Gastroesophageal sphincter (tissue), 4 donors: ENCODE results near the gene MYOM3. TPM values are rescaled to one million over a fixed set of nuclear protein-coding genes. Genes with fewer than 3 reads are reported as not detected.
"Not testable (repeated sequence)": the region's sequence is repeated elsewhere in the genome, so short reads cannot be mapped to it uniquely, and the experiment has no call there.

Experiments
- ATAC-seq: fragments of 150-250 bp; one replicate; pipeline ENCODE4 v1.9.1; 2016; ENCODE audit warnings: mild to moderate bottlenecking, moderate library complexity
- H3K27ac ChIP-seq, 4 donors: fragments of 200-600 bp; sonication (generic) in 3 of 4; 1 replicate in 3 of 4; 2 replicates in 1 of 4; pipeline ENCODE4 v1.5.1; 2016 to 2019
- H3K27me3 ChIP-seq: fragments of 200-600 bp; sonication (generic); one replicate; pipeline ENCODE4 v1.5.1; 2019
- H3K36me3 ChIP-seq, 2 donors: fragments of 200-600 bp; sonication (generic); one replicate each; pipeline ENCODE4 v1.5.1; 2019; ENCODE audit warnings: control low read depth in 1 of 2
- H3K4me1 ChIP-seq, 3 donors: fragments of 200-600 bp; sonication (generic); 1 replicate in 2 of 3; 2 replicates in 1 of 3; pipeline ENCODE4 v1.5.1; 2016 to 2019; ENCODE audit warnings: control low read depth in 2 of 3
- H3K4me3 ChIP-seq, 2 donors: fragments of 200-600 bp; sonication (generic); one replicate each; pipeline ENCODE4 v1.5.1; 2019; ENCODE audit warnings: mild to moderate bottlenecking in 1 of 2, moderate library complexity in 1 of 2
- H3K9me3 ChIP-seq, 3 donors: fragments of 200-600 bp; sonication (generic); one replicate each; pipeline ENCODE4 v1.5.1; 2017 to 2019; ENCODE audit warnings: control low read depth in 2 of 3
- CTCF ChIP-seq, 4 experiments: fragments of 200-600 bp in 2 of 4; fragments of 450-650 bp in 2 of 4; sonication (generic) in 1 of 4; IDR thresholded peaks; one replicate each; pipeline ENCODE4 v1.5.1; 2017 to 2019; ENCODE audit warnings: antibody characterized with exemption in 4 of 4, mild to moderate bottlenecking in 2 of 4, moderate library complexity in 2 of 4
- EP300 ChIP-seq: sonication (generic); formaldehyde crosslinking; IDR thresholded peaks from one replicate; pipeline ENCODE4 v1.6.1; 2017; ENCODE audit warnings: antibody characterized with exemption, mild to moderate bottlenecking
- POLR2A ChIP-seq, 2 donors: fragments of 450-650 bp; IDR thresholded peaks; one replicate each; pipeline ENCODE4 v1.6.1; 2017; ENCODE audit warnings: antibody characterized with exemption in 2 of 2, mild to moderate bottlenecking in 2 of 2, moderate library complexity in 1 of 2
- POLR2AphosphoS5 ChIP-seq: sonication (generic); formaldehyde crosslinking; IDR thresholded peaks from one replicate; pipeline ENCODE4 v1.6.1; 2017; ENCODE audit warnings: antibody characterized with exemption
- WGBS, 2 donors: methylation state at CpG; one replicate each; pipeline ENCODE4 v1.1.5; 2018; ENCODE audit warnings: low coverage in 1 of 2; 5-methylcytosine and 5-hydroxymethylcytosine counted together
- total RNA-seq, 4 donors: library from RNA; depleted of rRNA; stranded (reverse); fragments of >200 nt; gene quantifications; one replicate each; pipeline ENCODE4 v1.1.0, GENCODE V29; 2016

Gene MYOM3
- total RNA-seq, 4 donors from 2014 or later, result 0.31 to 2.4 TPM; not detected in 2

GRCh38 chr1:24052220-24052619 is 59.7 kb downstream of the MYOM3 start:
- H3K4me3 ChIP-seq, result no peak overlapping the region
- no peaks in the 10 kb centered on the region for H3K36me3 ChIP-seq
- peaks cover 0 to 16% (median 7%) of the 10 kb centered on the region in 3 donors for H3K4me1 ChIP-seq
- ATAC-seq, result no peak
- peak overlapping the region in 2 of 4 donors; percentile 20 to 49 for H3K27ac ChIP-seq
- TF ChIP-seq POLR2AphosphoS5 (no peak), EP300 (no peak), CTCF (IDR thresholded peaks at IDR 0.05) (no peak), POLR2A (IDR thresholded peaks at IDR 0.05) (no peak)
- H3K9me3 ChIP-seq, result no peaks in the 10 kb centered on the region
- WGBS, 2 donors, result 21 to 47% methylated on average over 2 to 3 of the region's 6 CpGs
- no peaks in the 10 kb centered on the region for H3K27me3 ChIP-seq

GRCh38 chr1:24051206-24051945 is 60.6 kb downstream of the MYOM3 start:
- ATAC-seq, result no peak
- H3K4me3 ChIP-seq, result no peak overlapping the region
- H3K9me3 ChIP-seq, result no peaks in the 10 kb centered on the region
- H3K36me3 ChIP-seq, result no peaks in the 10 kb centered on the region
- H3K27ac ChIP-seq, result peak overlapping the region in 1 of 4 donors; percentile 49
- no peaks in the 10 kb centered on the region for H3K27me3 ChIP-seq
- peaks cover 0 to 24% (median 15%) of the 10 kb centered on the region in 3 donors for H3K4me1 ChIP-seq
- 49 to 64% methylated on average over 5 to 7 of the region's 7 CpGs for WGBS, 2 donors
- TF ChIP-seq EP300 (no peak), POLR2AphosphoS5 (no peak), CTCF (IDR thresholded peaks at IDR 0.05) (no peak), POLR2A (IDR thresholded peaks at IDR 0.05) (no peak)

- TF ChIP-seq POLR2A (IDR thresholded peaks at IDR 0.05), result no peak
- TF ChIP-seq EP300, result no peak
- TF ChIP-seq POLR2AphosphoS5, result no peak
- TF ChIP-seq CTCF (IDR thresholded peaks at IDR 0.05), result no peak
- Histone ChIP-seq H3K36me3 (no peaks in the 10 kb centered on the region), H3K4me3 (no peak overlapping the region), H3K4me1 (peaks cover 0 to 34% (median 19%) of the 10 kb centered on the region in 3 donors), H3K9me3 (no peaks in the 10 kb centered on the region), H3K27me3 (no peaks in the 10 kb centered on the region), H3K27ac (no peak overlapping the region)
- WGBS, 2 donors, result 88 to 92% methylated on average over 6 to 7 of the region's 7 CpGs
- no peak for ATAC-seq
Measured at GRCh38 chr1:24049733-24050132, 62.2 kb downstream of the MYOM3 start.

GRCh38 chr1:24048894-24049293 is 63.0 kb downstream of the MYOM3 start:
- H3K4me3 ChIP-seq, H3K27me3 ChIP-seq, H3K9me3 ChIP-seq, H3K27ac ChIP-seq, ATAC-seq, H3K36me3 ChIP-seq: not testable (repeated sequence)
- H3K4me1 ChIP-seq, result peaks cover 0 to 34% (median 19%) of the 10 kb centered on the region in 3 donors
- 90 to 95% methylated on average over 3 to 4 of the region's 4 CpGs for WGBS, 2 donors

GRCh38 chr1:24048205-24048869 is 63.6 kb downstream of the MYOM3 start:
- Histone ChIP-seq H3K4me3 (no peak overlapping the region), H3K27ac (no peak overlapping the region), H3K9me3 (no peaks in the 10 kb centered on the region), H3K27me3 (no peaks in the 10 kb centered on the region), H3K4me1 (peaks cover 0 to 34% (median 19%) of the 10 kb centered on the region in 3 donors), H3K36me3 (no peaks in the 10 kb centered on the region)
- TF ChIP-seq EP300 (no peak), POLR2A (IDR thresholded peaks at IDR 0.05) (no peak), POLR2AphosphoS5 (no peak), CTCF (IDR thresholded peaks at IDR 0.05) (no peak)
- WGBS, 2 donors, result 79 to 92% methylated on average over 5 of the region's 6 CpGs
- no peak for ATAC-seq
